GF-D8 (cell line): ENCODE data around the gene SMIM32.

Experiments used
- DNase-seq: peaks from one replicate; lab custom pipeline; 2025; lab: John Stamatoyannopoulos, UW

Gene SMIM32

DNA sequence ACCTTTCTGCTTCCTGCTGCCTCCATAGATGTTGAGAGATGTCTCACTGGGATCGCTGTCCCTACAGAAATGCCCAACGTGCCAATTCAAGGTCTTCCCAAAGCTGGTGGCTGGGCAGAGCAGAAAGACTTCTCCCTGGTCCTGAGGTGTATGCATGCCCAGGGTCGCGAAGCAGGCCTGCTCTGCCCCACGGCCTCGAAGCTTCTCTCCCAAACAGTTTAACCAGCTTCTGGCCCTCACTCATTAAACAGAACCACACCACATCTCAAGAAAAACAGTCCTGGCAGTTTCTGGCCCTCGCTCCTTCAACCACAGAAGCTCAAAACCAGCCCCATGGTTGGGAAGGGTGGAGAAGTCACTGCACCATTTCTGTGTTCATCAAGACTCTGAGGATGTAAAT, 14.7 kb upstream of the SMIM32 start:
- no peak for DNase-seq

DNA sequence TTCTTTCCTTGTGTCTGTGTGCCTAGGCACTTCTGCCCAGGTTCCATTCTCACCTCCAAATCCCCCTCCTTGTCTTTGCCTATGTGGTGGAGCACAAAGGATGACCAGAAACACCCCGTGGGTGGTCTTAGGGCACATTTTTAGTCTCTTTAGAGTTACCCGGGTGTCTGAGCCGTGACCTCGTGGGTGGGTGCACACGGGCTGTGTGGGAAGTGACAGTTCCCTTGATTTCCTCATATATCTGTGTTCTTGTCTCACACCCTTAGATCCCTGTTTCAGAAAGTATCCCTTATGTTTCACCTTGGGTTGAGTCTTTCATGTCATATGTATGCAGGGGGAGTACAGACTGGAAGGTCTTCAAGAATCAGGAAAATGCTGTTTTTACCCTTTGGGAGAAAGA, 13.4 kb upstream of the SMIM32 start:
- no peak for DNase-seq

DNA sequence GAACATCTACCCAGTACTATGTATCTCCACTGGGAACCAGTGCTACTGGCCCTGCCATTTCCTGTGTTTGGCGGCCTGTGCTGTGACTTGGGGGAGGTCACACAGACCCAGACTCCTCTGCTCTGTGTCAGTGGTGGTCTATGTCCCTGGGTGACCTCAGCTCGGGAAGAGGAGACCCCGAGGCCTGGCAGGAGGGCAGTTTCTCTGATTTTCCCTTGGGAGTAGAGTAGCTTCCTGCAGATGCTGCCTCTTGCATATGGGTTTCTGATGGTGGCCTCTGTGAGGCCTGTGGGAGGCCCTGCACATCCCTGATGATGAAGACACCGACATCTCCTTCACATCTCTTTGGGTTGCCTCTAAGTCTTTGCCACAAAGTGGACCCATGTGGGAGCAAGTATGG, 13.0 kb upstream of the SMIM32 start:
- DNase-seq, result no peak

DNA sequence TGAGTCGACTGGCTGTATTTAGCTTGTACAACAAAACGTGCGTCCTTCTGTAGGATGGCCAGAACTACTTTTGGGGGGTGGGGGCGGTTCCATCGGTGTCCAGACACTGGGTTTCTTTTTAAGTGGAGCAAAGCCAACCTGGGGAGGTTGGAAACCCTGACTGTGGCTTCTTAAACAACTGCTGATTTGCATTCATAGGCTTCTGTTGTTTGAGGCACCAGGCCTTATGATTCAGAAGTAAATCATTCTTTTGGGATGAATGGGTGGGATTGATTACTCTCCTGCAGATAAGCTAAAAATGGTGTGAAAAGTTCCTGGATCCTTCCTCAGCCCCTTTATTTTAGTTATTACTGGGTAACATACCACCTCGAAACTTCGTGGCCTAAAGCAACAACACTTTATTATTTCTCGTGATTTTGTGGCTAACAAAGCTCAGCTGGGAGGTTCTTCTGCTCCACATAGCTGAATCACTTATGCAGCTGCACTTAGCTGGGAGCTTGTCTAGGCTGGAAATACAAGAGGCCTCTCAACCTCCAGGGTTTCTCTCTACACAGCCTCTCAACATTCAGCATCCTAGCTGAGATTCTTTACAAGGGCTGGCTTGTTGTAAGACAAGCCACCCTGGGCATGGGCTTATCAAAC, 12.2 kb upstream of the SMIM32 start:
- DNase-seq, result no peak

DNA sequence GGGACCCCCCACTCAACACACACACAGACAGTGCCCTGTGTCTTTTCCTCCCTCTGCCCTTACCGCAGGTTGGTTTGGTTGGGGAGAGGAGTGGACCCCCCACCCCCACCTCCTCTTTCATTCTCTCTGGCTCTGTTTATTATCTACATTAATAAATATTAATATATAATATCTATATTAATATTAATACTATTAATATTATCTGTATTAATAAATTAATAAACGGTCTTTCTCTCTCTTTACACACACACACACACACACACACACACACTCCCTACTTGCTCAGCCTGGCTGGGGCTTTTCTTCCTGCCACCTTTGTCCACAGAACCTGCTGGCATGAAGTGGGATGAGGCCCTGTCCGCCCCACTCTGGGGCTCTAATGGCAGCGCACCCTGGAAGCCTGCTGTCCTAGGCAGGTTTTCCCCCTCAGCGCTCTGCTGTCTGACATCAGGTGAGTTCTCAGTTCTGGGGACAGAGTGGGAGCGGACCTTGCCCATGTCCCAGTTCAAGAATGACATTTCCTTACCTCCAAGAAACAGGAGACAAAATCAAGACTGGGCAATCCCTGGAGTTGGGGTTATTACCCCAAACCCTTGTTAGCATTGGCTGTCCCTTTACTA, 10.5 kb upstream of the SMIM32 start:
- DNase-seq, result no peak

DNA sequence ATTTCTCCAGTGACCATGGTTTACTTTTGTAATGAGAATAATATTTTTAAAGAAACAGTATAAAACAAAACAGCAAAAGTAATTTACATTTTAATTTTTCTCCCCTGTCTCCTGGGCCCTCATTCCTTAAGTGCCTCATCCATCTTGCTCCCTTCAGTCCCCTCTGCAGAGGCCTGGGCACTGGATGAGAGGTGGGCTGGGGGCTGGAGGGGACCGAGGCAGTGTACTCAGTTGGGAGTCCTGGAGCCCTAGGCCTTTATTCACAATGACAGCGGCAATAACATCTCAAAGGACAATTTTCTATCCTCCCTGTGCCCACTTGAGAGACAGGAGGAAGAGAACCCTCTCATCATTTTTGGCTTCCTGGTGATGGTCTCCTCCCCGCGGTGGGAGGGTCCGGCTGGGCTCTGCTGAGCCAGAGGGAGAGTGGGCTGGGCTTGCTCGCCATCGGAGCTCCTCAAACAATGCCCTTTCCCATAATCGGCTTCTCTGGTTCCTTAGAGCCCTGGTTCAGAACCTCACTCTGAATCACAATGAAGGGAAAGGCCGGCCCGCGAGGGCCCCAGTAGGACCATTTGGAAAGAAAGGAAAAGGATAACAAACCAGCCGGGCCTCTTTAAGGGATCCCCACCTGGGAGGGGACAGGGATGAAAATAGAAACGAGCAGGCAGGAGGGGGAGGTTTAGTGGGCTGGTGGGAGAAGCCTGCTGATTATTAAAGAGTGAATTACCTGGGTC, 9.7 kb upstream of the SMIM32 start:
- DNase-seq, result no peak

DNA sequence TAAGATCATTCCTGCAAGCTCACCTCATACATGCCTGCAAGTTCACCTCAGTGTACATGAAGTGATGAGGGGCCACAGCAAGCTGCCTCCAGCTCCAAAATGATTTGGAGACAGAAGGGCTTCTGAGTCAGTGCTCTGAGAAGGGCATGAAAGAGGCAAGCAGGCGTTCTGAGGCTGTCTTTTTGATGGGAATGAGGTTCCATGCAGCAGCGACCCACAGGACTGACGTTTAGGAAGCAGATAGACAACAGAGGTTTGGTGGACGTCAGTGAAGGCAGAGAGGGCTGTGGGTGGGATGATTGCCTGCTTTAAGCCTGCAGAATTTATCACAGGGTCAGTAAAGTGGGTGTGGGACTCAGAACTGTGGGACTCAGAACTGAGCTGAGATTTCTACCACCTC, 8.9 kb upstream of the SMIM32 start:
- no peak for DNase-seq

DNA sequence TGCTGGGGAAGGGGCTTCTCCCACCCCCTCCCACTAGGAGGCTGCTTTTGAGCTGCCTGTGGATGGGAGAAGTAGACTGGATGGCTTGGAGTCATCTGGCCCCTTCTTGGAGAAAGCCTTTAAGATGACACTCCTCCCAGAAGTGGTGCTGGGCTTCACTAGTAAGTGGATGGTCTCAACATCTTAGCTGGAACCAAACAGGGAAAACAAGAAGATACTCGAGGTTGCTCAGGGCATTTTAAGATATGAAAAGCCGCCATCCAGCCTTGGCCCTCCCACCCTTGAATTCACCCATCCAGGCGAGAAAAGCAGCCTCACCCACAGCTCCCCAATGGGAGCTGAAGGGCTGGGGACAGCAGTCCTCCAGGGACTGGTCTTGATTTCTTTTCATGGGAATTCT, 7.8 kb upstream of the SMIM32 start:
- DNase-seq, result no peak

DNA sequence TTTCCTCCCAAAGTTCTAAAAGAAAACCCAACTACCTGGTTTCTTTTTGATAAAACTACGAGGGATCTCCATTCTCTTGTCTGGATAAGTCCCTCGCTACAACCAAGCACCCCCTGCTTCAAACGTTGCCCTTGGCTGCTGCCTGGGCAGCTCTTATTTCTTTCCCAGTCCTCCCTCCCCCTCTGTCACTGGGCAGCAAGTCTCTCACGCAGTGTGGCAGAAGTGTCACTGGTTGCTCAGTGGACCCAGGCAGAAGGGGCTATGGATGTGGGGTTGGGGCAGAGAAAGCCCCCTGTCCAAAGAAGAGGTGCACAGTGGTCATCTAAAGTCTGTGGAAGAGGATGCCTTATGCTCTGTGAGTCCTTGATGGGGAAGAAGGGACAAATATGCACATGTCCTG, 7.2 kb upstream of the SMIM32 start:
- DNase-seq, result no peak

DNA sequence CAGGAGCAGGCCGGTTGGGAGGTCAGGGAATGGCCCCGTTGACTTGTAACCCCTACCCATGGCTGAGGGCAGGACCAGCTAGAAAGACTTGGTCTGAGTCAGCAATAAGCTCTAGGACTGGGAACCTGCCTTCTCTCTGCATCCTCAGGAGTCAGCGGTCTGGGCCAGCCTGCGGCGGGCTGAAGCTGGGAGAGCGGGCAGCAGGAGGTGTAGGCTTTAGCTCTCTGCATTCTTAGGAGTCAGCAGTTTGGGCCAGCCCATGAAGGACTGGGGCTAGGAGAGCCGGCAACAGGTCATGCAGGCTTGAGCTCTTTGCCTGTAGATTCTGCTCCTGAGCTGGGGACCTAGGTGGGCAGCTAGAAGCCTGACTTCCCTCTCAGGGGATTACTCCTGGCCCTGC, 6.4 kb upstream of the SMIM32 start:
- DNase-seq, result no peak

DNA sequence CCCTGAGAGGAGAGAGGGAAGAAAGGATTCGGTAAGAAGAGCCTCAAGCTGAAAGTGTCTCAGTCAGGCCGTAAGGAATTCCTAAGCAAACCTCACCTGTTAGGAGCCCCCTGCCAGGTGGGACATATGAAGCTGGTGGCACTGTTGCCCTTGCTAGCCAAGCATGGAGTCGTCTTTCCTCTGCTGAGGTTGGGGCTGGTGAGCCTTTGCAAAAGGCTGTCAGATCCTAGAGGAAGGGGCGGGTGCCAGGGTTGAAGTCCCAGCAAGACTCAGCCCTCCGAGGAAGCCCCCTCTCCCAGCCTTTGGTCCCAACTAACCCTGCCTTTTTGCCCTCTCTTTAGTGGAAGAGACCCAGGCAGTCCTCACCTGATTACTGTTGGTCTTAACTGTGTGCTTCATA, 5.5 kb upstream of the SMIM32 start:
- no peak for DNase-seq

DNA sequence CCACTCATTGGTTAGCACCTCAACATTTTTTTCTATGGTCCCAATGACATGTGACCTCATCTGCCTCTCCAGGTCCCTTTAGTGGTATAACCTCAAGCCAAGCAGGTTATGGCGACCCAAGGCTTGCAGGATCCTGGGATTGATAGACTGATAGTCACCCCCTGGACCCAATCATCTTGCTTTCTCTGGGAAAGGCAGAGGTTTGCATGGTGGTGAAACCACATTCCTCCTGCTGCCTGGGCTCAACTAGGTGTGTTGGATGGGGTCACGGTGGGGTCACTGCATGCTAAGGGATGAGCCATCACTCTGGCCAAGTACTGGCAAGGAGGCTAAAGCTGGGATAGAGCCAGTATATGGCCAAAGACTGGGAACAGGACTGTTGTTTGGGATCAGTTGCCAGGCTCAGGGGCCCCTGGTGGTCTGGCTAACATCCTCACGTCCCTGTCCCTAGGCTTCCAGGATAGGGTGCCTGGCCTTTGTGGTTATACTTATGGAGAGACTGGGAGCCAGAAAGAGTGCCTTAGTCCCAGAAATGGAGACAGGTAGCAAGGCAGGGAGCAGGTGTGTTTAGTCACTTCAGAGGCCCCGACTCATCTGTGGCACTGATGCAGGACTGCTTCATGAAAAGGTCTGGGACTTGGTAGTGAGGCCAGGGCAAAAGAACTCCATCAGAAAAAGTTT, 4.6 kb upstream of the SMIM32 start:
- DNase-seq, result no peak

DNA sequence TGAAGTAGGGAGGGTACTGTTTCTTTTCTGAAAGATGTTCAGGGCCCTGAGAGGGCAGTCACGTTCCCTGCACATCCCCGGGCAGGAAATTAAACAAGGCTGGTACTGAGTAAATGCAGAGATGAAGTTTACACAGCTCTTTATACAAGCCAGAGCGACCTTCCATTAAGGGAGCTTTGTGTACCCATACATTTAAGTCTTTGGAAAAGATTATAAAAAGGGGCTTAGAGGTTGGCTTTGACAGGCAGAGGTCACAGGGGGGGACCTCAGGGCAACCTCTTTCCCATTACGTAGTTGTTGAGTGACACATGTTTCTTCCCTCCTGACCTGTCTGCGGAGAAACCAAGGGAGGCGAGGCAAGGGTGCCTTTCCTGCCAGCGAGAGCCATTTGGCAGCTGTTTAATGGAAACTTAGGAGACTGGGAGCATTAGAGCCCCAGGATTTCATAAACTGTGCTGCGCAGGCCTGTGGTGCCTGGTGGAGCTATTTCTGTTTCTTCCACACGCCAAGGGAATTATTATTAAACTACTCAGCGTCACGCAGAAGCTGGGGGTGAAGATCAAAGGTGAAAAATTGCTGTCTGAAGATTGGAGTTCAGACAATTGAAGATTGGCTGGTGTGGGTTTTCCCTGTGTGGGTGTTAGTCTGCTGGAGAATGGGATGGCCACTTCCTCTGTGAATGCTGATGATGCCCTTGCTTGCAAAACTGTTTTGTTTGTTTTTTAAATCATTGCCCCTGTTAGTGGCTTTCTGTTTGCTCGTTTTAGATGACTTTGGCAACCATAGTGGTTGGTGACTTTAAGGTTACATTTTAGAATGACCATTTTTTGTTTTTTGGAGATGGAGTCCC, 3.2 kb upstream of the SMIM32 start:
- DNase-seq, result no peak

DNA sequence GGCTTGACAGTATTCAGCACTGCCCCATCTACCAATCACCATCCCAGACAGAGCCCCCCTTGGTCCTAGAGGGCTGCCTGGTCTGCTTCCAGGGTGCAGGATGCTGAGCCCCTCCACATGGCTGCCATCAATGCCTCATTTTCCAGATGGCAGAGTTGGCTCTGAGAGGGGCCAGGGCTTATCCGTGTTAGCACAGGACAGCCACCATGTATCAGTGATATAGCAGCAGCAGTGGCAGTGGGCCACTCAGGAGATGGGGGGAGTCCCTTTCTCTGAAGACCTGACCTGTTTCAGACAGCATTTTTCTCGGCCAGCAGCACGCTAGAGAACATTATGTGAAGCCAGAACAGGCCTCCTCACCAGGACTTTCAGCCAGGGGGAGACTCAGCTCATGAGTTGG, 1.6 kb upstream of the SMIM32 start:
- no peak for DNase-seq

DNA sequence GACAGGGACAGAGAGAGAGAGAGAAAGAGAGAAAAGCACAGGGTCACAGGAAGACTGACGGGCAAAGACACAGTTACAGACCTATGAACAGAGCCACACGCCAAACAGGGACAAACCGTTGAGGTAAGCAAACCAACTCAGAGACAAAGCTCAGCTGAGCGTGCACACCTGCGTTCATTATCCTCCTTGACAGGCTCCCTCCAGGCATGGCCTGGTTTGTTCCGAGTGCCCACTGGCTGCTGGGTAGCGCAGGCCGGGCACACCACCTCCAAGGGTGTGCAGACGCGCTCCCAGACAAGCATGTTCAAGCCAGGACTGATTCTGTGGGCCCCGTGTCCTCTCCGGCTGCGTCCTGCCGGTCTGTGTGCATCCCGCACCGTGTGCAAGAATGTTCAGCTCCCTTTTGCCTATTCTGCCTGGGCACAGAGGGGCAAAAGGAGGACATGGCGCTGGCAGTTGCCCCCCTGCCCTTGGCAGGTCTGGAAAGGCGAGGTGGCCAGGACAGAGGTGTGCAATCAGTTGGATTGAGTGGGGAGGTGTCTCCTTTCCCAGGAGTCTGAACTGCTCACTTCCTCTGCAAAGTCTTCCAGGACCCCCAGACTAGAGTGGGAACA, 467 bp upstream of the SMIM32 start:
- DNase-seq, result no peak

DNA sequence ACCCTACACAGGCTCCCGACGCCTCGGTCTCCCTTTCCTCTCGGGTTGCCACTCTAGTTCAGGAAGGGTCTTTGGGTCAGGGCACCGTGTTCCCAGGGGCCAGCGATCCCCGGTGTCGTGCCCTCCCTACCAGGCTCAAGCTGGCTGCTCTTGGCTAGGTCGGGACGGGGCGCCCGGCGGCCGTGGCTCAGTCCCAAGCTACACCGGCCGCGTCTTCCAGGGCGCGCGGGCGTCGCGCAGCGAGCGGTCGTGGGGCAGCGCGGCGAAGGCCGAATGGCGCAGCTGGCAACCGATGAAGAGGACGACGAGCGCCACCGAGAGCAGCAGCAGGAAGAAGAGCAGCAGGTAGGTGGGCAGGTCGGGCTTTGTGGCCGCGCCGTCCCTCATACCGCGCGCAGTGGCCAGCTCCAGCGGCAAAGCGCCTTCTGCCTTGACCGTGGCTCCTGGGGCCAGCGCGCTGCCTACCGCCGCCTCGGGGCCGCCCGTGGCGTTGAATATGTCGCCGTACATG, 892 bp downstream of the SMIM32 start:
- DNase-seq, result no peak

DNA sequence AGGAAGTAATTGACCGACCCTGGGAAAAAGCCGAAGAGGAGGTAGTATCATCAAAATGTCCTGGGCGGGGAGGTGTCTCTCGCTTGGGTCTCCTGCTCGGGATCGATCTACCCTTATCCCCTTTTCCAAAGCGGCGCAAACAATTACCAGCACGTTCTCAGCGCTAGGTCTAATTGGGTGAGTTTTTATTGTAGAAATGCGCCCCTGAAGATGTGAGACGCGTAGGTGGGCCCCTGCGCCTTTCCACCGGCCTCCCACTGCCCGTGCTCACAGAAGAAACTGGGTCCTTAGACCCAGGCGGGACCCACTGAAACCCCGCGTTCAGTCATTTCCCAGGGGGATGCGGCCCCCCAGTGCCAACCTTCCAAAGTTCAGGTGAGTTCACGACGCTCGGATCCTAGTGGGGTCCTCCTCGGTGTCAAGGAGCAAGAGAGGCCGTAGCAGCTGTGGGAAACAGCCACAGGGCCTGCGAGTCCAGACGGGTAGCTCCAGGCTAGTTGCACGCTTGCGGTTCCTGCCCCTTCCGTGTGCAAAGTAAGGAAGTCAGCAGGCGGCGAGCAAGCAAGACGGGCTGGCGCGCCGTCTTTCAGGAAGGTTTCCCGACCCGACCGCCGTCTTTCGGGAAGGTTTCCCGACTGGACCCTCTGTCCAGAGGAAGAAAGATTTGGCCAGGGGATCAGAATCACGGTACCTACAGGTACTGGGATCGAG, 1.5 kb downstream of the SMIM32 start:
- DNase-seq, result no peak

DNA sequence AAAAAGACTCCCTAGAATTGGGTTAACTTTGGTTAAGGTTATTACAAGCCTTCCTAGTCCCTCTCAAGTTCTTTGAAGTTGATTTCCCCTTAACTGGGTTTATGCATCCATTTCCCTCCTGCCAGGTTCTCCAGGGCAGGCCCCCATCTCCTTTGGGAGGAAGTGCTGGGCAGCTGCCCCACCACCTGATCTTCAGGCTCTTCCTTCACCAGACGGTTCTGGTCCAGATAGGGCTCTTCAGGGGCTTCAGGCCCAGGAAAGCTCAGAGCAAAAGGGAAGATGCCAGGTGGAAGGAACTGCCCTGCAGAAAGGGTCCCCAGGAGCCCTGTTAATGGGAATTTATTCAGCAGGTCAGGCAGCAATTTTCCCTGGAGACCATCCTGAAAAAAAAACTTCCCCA, 2.1 kb downstream of the SMIM32 start:
- no peak for DNase-seq

DNA sequence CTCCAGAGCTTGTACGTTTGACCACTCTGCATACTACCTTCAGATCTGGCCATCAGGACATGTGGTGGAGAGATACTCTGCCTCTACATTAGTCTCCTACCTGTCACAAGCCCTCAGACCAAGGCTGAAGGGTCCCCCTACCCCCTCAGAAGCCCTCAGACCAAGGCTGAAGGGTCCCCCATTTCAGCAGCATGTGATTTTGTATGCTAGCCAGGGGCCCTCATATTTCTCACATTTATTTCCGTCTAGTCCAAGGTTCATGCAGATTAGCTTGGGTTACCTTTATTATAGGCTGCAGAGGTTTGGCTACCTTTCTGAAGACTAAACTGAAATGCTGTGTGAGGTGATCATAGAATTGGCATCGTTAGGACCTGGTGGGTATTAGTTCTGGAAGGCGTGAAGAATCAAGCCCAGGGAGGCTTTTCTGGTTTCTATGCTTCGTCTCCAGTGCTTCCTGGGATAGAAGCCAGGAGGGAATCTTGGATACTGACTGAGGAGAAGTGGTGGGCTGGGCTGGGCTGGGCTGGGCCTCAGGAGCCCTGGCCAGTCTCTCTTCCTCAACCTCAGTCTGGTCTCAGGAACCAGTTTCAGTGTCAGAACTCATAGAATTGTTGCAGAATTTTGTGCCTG, 2.8 kb downstream of the SMIM32 start:
- DNase-seq, result no peak

DNA sequence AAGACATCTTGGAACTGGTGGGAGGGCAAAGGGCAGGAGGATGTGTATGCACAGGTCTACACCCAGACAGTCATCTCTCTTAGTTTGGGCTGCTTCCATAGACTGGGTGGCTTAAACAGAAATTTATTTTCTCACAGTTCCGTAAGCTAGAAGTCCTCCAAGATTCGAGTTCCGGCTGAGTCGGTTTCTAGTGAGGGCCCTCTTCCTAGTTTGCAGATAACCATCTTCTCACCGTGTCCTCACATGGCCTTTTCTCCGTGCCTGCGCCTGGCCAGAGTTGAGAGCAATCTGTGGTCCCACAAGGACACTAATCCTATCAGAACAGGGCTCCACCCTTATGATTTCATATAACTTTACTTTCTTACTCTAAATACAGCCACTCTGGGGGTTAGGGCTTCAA, 4.1 kb downstream of the SMIM32 start:
- no peak for DNase-seq
